ENCODE data around the gene ZFYVE19.

Gene ZFYVE19

DNA sequence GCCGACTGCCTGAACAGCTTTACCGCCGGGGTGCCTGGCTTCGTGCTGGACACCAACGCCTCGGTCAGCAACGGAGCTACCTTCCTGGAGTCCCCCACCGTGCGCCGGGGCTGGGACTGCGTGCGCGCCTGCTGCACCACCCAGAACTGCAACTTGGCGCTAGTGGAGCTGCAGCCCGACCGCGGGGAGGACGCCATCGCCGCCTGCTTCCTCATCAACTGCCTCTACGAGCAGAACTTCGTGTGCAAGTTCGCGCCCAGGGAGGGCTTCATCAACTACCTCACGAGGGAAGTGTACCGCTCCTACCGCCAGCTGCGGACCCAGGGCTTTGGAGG, 37.8 kb downstream of the ZFYVE19 start:
- TF ChIP-seq, protein P1, sequence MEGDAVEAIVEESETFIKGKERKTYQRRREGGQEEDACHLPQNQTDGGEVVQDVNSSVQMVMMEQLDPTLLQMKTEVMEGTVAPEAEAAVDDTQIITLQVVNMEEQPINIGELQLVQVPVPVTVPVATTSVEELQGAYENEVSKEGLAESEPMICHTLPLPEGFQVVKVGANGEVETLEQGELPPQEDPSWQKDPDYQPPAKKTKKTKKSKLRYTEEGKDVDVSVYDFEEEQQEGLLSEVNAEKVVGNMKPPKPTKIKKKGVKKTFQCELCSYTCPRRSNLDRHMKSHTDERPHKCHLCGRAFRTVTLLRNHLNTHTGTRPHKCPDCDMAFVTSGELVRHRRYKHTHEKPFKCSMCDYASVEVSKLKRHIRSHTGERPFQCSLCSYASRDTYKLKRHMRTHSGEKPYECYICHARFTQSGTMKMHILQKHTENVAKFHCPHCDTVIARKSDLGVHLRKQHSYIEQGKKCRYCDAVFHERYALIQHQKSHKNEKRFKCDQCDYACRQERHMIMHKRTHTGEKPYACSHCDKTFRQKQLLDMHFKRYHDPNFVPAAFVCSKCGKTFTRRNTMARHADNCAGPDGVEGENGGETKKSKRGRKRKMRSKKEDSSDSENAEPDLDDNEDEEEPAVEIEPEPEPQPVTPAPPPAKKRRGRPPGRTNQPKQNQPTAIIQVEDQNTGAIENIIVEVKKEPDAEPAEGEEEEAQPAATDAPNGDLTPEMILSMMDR (IDR thresholded peaks at IDR 0.05; ENCODE audit: extremely low read depth, missing control alignments), result no peak
- DNase-seq (ENCODE audit: low spot score), result peak; percentile 77

DNA sequence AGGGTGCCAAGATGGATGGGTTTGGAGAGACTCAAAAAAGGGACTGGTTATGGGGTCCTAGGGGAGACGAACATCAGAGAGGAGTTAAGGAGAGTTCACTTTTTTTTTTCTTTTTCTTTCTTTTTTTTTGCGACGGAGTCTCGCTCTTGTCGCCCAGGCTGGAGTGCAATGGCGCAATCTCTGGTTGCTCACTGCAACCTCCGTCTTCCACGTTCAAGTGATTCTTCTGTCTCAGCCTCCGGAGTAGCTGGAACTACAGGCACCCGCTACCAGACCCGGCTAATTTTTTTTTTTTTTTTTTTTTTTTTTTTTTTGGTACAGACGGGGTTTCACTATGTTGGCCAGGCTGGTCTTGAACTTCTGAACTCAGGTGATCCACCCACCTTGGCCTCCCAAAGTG, 38.1 kb downstream of the ZFYVE19 start:
- DNase-seq (ENCODE audit: low spot score), result no peak
- TF ChIP-seq, protein P1 (IDR thresholded peaks at IDR 0.05; ENCODE audit: extremely low read depth, missing control alignments), result no peak

DNA sequence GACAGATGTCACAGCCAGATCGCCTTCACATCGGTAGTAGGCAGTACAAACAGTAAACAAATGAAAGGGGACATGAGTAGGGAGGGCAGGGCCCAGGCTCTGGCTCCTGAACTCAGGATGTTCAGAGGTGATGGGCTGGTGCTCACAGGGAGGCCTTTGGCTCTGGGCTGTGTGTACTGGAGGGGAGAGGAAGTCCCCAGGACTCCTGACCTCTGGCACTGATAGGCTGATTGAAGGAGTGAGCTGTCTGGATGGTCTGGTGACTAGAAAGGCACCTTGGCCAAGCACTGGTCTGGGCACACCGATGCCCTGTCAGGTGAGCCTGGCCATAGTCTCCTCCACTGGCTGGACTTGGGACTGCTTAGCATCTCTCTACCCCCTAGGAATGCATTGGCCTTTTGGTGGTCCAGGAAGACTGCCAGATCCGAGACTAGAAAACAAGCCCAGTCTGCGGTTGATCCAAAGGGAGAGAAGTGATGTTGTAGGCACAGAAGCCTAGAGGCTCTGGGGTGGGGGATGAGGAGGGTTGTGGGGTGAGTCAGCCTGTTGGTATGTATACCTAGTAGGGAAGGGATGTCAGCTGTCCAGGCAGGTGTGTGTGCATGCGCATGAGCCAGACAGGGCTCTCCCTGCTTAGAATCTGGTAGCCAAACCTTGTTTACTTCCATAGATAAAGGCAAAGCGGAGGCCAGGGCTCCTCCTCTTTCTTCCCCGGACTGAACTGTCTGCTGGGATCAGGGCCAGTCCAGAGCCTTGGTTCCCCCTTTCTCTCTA, 38.8 kb downstream of the ZFYVE19 start:
- DNase-seq (ENCODE audit: low spot score), result no peak
- TF ChIP-seq, protein P1 (IDR thresholded peaks at IDR 0.05; ENCODE audit: extremely low read depth, missing control alignments), result no peak

DNA sequence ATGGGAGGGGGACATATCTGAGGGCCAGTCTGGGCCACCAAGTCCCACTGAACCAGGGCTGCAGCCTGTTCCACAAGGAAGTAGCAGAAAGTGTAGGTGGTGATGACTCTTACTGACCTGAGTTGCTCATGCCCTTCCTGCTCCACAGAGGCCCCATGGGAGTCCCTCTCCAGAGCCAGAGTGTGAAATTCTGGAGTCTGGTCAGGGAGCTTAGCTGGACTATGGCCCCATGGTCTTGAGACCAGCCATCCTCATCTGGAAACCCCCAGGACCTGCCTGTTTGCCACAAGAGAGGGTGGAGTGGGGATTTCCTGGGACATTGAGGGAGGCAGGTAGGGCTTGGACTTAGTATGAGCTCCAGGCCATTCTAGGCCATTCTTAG, 39.9 kb downstream of the ZFYVE19 start:
- TF ChIP-seq, protein P1 (IDR thresholded peaks at IDR 0.05; ENCODE audit: extremely low read depth, missing control alignments), result no peak
- no peak for DNase-seq (ENCODE audit: low spot score)

DNA sequence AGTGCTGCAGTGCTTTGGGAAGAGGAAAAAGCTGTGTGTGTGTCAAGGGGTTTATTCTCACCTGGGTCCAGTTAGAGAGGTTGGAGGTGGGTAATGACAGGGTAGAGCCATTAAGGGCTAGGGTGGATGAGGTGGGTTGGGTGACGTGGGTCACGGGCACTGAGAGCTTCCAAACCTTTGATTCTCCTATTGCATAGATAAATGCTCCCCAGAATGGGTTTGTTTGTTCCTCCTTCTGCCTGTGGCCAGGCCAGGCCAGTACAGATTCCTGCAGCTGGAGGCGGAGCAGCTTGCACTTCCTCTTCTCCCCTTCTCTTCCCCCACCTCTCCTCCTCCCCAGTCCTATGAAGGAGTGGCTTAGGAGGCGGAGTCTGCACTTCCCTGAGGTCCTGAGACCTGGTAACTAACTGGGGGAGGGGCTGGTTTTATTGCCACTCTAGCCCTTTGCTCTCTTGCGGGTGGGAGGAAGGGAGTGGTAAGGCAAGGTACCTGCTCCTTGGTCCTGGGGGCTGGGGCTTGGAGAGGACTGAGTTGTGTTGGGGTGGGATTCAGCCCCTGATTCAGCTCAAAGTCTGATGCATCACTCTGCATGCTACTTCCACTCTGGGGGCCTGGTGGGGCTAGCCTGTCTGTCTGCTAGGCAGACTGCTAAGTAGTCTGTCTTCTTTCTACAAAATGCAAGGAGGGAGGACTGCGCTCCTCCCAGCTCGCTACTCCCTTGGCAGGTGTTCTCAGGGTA, 40.5 kb downstream of the ZFYVE19 start:
- TF ChIP-seq, protein P1 (IDR thresholded peaks at IDR 0.05; ENCODE audit: extremely low read depth, missing control alignments), result no peak
- peak; percentile 81 for DNase-seq (ENCODE audit: low spot score)

DNA sequence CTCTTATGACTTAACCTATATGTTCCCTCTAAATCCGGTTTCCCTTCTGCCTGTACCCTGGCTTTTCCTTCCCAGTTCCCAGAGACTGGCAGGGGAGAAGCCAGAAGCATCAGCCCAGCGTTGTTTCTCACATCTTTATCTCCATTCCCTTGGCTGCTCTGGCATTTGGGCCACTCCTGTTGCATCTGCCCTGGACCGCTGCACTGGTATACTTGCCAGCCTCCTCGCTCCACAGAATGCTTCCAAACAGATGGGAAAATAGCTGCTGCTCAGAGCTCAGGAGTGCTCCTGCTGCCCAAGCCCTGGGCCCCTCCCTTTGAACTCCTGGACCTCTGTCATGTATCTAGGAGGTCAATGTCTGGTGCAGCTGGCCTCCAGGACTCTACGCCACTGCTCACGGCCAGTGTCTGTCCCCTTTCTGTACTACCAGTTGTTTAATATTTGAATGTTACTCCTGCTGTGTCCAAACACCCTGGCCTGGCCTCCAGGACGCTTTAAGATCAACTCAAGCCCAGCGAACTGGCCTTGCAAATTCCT, 43.8 kb downstream of the ZFYVE19 start:
- TF ChIP-seq, protein P1 (IDR thresholded peaks at IDR 0.05; ENCODE audit: extremely low read depth, missing control alignments), result no peak
- DNase-seq (ENCODE audit: low spot score), result no peak

GRCh38 chr15:40852529-40852928, 45.6 kb downstream of the ZFYVE19 start:
- no peak for DNase-seq (ENCODE audit: low spot score)
- TF ChIP-seq, protein P1 (IDR thresholded peaks at IDR 0.05; ENCODE audit: extremely low read depth, missing control alignments), result no peak
